Right atrium auricular region (tissue), 2 donors: ENCODE results near the gene PON3. TPM values are rescaled to one million over a fixed set of nuclear protein-coding genes. Genes with fewer than 3 reads are reported as not detected.
A peak's percentile ranks its signal among the peaks of the same experiment; 100 is the strongest.

Experiments
- DNase-seq: peaks from one replicate; pipeline ENCODE4 v3.0.0-alpha.2; 2019; ENCODE audit warnings: low spot score
- H3K27ac ChIP-seq, 2 donors: fragments of 200-600 bp; sonication (generic); 1 replicate in 1 of 2; 2 replicates in 1 of 2; pipeline ENCODE4 v1.5.1; 2016 to 2019
- H3K27me3 ChIP-seq, 2 donors: fragments of 200-600 bp; sonication (generic); one replicate each; pipeline versions ENCODE4 v1.5.1 to v1.6.0; 2017 to 2019
- H3K36me3 ChIP-seq: fragments of 200-600 bp; sonication (generic); one replicate; pipeline ENCODE4 v1.5.1; 2016
- H3K4me1 ChIP-seq, 2 donors: fragments of 200-600 bp; sonication (generic); one replicate each; pipeline versions ENCODE4 v1.5.1 to v1.6.0; 2017 to 2019
- H3K4me3 ChIP-seq, 2 donors: fragments of 200-600 bp; sonication (generic); 1 replicate in 1 of 2; 2 replicates in 1 of 2; pipeline ENCODE4 v1.5.1; 2017 to 2019; ENCODE audit warnings: mild to moderate bottlenecking in 1 of 2, moderate library complexity in 1 of 2
- H3K9me3 ChIP-seq, 2 donors: fragments of 200-600 bp; sonication (generic); one replicate each; pipeline ENCODE4 v1.5.1; 2019
- total RNA-seq, 2 donors: library from RNA; depleted of rRNA; stranded (reverse); fragments of >200 nt; gene quantifications; one replicate each; pipeline ENCODE4 v1.1.0, GENCODE V29; 2016
- TF ChIP-seq, protein P1 (sequence below), 2 donors: fragments of 200-600 bp; sonication (generic); IDR thresholded peaks; one replicate each; pipeline ENCODE4 v1.5.1; 2019; ENCODE audit warnings: antibody characterized with exemption in 2 of 2

The PON3 gene
- total RNA-seq, 2 donors from 2014 or later: 1.7 TPM; not detected in 1

DNA sequence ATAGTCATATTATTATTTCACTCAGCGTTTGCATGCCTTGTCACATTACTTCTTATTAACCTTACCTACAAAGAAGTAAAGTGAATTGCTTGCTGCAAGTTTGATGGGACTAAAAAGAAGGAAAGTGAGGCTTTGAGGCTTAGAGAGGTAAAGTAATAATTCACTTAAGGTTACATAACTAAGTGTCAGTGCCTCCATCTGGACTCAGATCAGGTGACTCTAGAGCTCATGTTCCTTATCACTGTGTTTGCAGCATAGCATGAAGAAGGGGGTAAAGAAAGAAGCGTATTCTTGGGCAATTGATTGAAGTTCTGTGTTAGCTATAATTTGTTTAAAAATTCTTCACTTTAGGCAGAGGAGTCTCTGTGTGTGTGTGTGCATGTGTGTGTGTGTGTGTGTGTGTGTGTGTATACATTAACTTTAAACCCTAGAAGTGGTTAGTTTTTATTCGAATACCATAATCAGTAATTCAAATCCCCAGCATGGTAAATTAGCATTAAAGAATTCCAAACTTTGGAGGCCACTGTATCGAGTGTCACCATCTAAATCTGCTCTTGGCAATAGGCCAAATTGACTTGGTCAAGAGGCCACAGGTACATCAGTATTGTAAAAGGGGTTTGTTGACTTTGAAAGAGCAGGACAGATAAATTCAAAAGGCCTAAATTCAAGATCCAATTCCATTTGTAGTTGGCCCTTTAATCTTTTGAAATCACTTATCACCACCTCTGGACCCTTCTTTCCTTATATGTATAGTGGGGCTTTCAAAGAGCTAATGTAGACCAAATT is 2.2 kb upstream of the PON3 start:
- no peak for DNase-seq
- no peaks in the 10 kb centered on the region for H3K9me3 ChIP-seq
- H3K4me1 ChIP-seq: peaks cover 0 to 10% of the 10 kb centered on the region in 2 donors
- H3K27me3 ChIP-seq: no peaks in the 10 kb centered on the region
- H3K4me3 ChIP-seq: no peak overlapping the region
- H3K36me3 ChIP-seq: no peaks in the 10 kb centered on the region
- TF ChIP-seq, protein P1, sequence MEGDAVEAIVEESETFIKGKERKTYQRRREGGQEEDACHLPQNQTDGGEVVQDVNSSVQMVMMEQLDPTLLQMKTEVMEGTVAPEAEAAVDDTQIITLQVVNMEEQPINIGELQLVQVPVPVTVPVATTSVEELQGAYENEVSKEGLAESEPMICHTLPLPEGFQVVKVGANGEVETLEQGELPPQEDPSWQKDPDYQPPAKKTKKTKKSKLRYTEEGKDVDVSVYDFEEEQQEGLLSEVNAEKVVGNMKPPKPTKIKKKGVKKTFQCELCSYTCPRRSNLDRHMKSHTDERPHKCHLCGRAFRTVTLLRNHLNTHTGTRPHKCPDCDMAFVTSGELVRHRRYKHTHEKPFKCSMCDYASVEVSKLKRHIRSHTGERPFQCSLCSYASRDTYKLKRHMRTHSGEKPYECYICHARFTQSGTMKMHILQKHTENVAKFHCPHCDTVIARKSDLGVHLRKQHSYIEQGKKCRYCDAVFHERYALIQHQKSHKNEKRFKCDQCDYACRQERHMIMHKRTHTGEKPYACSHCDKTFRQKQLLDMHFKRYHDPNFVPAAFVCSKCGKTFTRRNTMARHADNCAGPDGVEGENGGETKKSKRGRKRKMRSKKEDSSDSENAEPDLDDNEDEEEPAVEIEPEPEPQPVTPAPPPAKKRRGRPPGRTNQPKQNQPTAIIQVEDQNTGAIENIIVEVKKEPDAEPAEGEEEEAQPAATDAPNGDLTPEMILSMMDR (IDR thresholded peaks at IDR 0.05): no peak
- no peak overlapping the region for H3K27ac ChIP-seq

- DNase-seq: no peak
- Histone ChIP-seq H3K36me3 (no peaks in the 10 kb centered on the region), H3K4me3 (no peak overlapping the region)
Observed at GRCh38 chr7:95397381-95397780, 1.2 kb upstream of the PON3 start.

DNA sequence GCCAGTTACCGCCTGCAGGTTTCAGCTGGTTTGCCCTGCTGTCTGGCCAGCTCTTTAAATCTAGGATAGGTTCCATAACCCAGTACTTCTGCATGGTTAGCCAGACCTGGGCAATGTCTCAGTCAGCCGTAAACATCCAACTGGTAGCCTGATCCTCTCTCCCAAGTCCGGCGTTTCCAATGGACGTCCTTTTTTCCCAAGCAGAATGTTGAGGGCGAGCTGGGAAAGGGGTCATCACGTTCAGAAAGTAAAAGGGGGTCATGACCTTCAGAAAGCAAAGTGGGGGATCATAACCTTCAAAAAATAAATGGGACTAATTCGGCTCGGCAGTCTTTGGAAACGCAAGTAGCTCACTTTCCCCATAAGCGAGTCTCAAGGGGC is 430 bp downstream of the PON3 start:
- H3K9me3 ChIP-seq: no peaks in the 10 kb centered on the region
- TF ChIP-seq, protein P1 (IDR thresholded peaks at IDR 0.05): no peak
- H3K27me3 ChIP-seq: no peaks in the 10 kb centered on the region
- peak overlapping the region; percentile 51 to 58 for H3K4me3 ChIP-seq
- peaks cover 0 to 10% of the 10 kb centered on the region in 2 donors for H3K4me1 ChIP-seq
- no peaks in the 10 kb centered on the region for H3K36me3 ChIP-seq
- H3K27ac ChIP-seq: no peak overlapping the region
- no peak for DNase-seq

More at GRCh38 chr7:95397381-95397780, 1.2 kb upstream of the PON3 start:
- TF ChIP-seq, protein P1 (IDR thresholded peaks at IDR 0.05): no peak
- H3K9me3 ChIP-seq: no peaks in the 10 kb centered on the region
- H3K27me3 ChIP-seq: no peaks in the 10 kb centered on the region
- peaks cover 0 to 10% of the 10 kb centered on the region in 2 donors for H3K4me1 ChIP-seq
- no peak overlapping the region for H3K27ac ChIP-seq

GRCh38 chr7:95394370-95394769 is 1.8 kb downstream of the PON3 start:
- no peak for DNase-seq
- H3K36me3 ChIP-seq: no peaks in the 10 kb centered on the region
- no peak overlapping the region for H3K27ac ChIP-seq
- H3K9me3 ChIP-seq: no peaks in the 10 kb centered on the region
- H3K4me1 ChIP-seq: peaks cover 0 to 10% of the 10 kb centered on the region in 2 donors
- TF ChIP-seq, protein P1 (IDR thresholded peaks at IDR 0.05): no peak
- no peak overlapping the region for H3K4me3 ChIP-seq
- H3K27me3 ChIP-seq: no peaks in the 10 kb centered on the region

- TF ChIP-seq, protein P1 (IDR thresholded peaks at IDR 0.05): no peak
- no peaks in the 10 kb centered on the region for H3K27me3 ChIP-seq
- H3K9me3 ChIP-seq: peaks cover 0 to 9% of the 10 kb centered on the region in 2 donors
- H3K4me3 ChIP-seq: no peak overlapping the region
- no peak overlapping the region for H3K27ac ChIP-seq
- peaks cover 0 to 7% of the 10 kb centered on the region in 2 donors for H3K4me1 ChIP-seq
- no peaks in the 10 kb centered on the region for H3K36me3 ChIP-seq
- DNase-seq: no peak
Observed at GRCh38 chr7:95391761-95392160, 4.4 kb downstream of the PON3 start.
